Activated naive CD4-positive, alpha-beta T cell treated with anti-CD3 and anti-CD28 coated beads for 36 hours (primary cell): Measurements from ENCODE around the gene TAPBP. TPM values are rescaled to one million over a fixed set of nuclear protein-coding genes. Genes with fewer than 3 reads are reported as not detected.

Experiments used
- CTCF ChIA-PET: fragments of 350-600 bp; sonication (Branson Sonifier 250); formaldehyde crosslinking; loops from one replicate; lab custom pipeline; 2021; ENCODE audit warnings: antibody characterized with exemption; lab: Charles Lee
- DNase-seq: peaks from one replicate; pipeline ENCODE4 v3.0.0-alpha.2; 2020
- H3K27ac Mint-ChIP-seq: one replicate; pipeline ENCODE4 v1.8.0; 2021; ENCODE audit warnings: mild to moderate bottlenecking, mixed read lengths
- H3K27me3 Mint-ChIP-seq: one replicate; pipeline ENCODE4 v1.8.0; 2021; ENCODE audit warnings: low read depth, mixed read lengths
- H3K36me3 Mint-ChIP-seq: one replicate; pipeline ENCODE4 v1.8.0; 2021; ENCODE audit warnings: low read depth, mixed read lengths
- H3K4me1 Mint-ChIP-seq: one replicate; pipeline ENCODE4 v1.8.0; 2021; ENCODE audit warnings: low read depth, mixed read lengths
- H3K4me3 Mint-ChIP-seq: one replicate; pipeline ENCODE4 v1.8.0; 2021; ENCODE audit warnings: mild to moderate bottlenecking, moderate library complexity, mixed read lengths
- H3K9me3 Mint-ChIP-seq: one replicate; pipeline ENCODE4 v1.8.0; 2021; ENCODE audit warnings: mixed read lengths
- intact Hi-C: fragments of 100-400 bp; cut with micrococcal nuclease; formaldehyde crosslinking; loops from one replicate; pipeline ENCODE4 v1.15.1; 2023
- total RNA-seq, 2 experiments: library from RNA; stranded (reverse); gene quantifications; one replicate each; pipeline ENCODE4 v1.2.3, GENCODE V29; 2021

TAPBP gene
- total RNA-seq, 2 experiments from 2014 or later = 184 TPM

- Mint-ChIP-seq H3K4me1 (peaks cover 44% of the 10 kb centered on the region), H3K4me3 (no peak overlapping the region), H3K27me3 (no peaks in the 10 kb centered on the region), H3K9me3 (no peaks in the 10 kb centered on the region), H3K27ac (peak overlapping the region; percentile 65), H3K36me3 (peaks cover 42% of the 10 kb centered on the region)
- intact Hi-C loops = no loop called here
- no peak for DNase-seq
- CTCF ChIA-PET = no interaction called here
Observed at GRCh38 chr6:33304216-33304615, 9.7 kb downstream of the TAPBP start.

GRCh38 chr6:33301877-33302276 is 12.0 kb downstream of the TAPBP start:
- intact Hi-C loops = no loop called here
- DNase-seq = no peak
- CTCF ChIA-PET = interaction anchor here (1.9 kb wide), 1 partner anchor 9 kb away, joined by 5 read pairs; no protein-coding TSS in a partner anchor
- H3K9me3 Mint-ChIP-seq = no peaks in the 10 kb centered on the region
- H3K4me3 Mint-ChIP-seq = no peak overlapping the region
- H3K36me3 Mint-ChIP-seq = peaks cover 33% of the 10 kb centered on the region
- H3K27me3 Mint-ChIP-seq = no peaks in the 10 kb centered on the region
- no peak overlapping the region for H3K27ac Mint-ChIP-seq
- H3K4me1 Mint-ChIP-seq = peaks cover 44% of the 10 kb centered on the region

GRCh38 chr6:33299237-33299944 is 14.5 kb downstream of the TAPBP start:
- peak overlapping the region; percentile 85 for H3K4me3 Mint-ChIP-seq
- intact Hi-C loops = loop anchor here (1.0 to 2.0 kb wide), 8 partner anchors 15 to 111 kb away; partner anchors contain the start of genes B3GALT4, PHF1, RXRB and SLC39A7
- H3K27ac Mint-ChIP-seq = peak overlapping the region; percentile 98
- no peaks in the 10 kb centered on the region for H3K9me3 Mint-ChIP-seq
- H3K4me1 Mint-ChIP-seq = peaks cover 29% of the 10 kb centered on the region
- H3K36me3 Mint-ChIP-seq = peaks cover 26% of the 10 kb centered on the region
- no peaks in the 10 kb centered on the region for H3K27me3 Mint-ChIP-seq
- peak; percentile 96 for DNase-seq
- CTCF ChIA-PET = interaction anchor here (0.6 to 1.7 kb wide), 8 partner anchors 10 to 49 kb away, joined by 3 to 13 read pairs (median 4); partner anchors contain the start of genes RPS18, VPS52 and WDR46

- CTCF ChIA-PET = interaction anchor here (0.6 to 1.7 kb wide), 7 partner anchors 10 to 49 kb away, joined by 3 to 13 read pairs (median 4); partner anchors contain the start of genes RPS18, VPS52 and WDR46
- H3K27me3 Mint-ChIP-seq = no peaks in the 10 kb centered on the region
- H3K36me3 Mint-ChIP-seq = peaks cover 24% of the 10 kb centered on the region
- H3K4me1 Mint-ChIP-seq = peaks cover 28% of the 10 kb centered on the region
- peak; percentile 77 for DNase-seq
- H3K27ac Mint-ChIP-seq = peak within 1 kb of the TSS; percentile 98
- peak within 1 kb of the TSS; percentile 85 for H3K4me3 Mint-ChIP-seq
- no peaks in the 10 kb centered on the region for H3K9me3 Mint-ChIP-seq
- intact Hi-C loops = loop anchor here (1.0 to 2.0 kb wide), 9 partner anchors 10 to 112 kb away; partner anchors contain the start of genes B3GALT4, PFDN6, PHF1 and RXRB
Observed at GRCh38 chr6:33298773-33299236, 15.1 kb downstream of the TAPBP start, which contains the start of gene RGL2. TSS of gene RGL2 (minus strand) at chr6:33298942. CDS start at chr6:33298610, 332 bp downstream.

GRCh38 chr6:33297956-33298772 is 15.7 kb downstream of the TAPBP start:
- CTCF ChIA-PET = interaction anchor here (1.0 to 1.7 kb wide), 4 partner anchors 13 to 46 kb away, joined by 4 to 13 read pairs (median 5); partner anchors contain the start of genes RPS18 and VPS52
- H3K27ac Mint-ChIP-seq = peak overlapping the region; percentile 98
- peak; percentile 74 for DNase-seq
- H3K27me3 Mint-ChIP-seq = no peaks in the 10 kb centered on the region
- no peaks in the 10 kb centered on the region for H3K9me3 Mint-ChIP-seq
- H3K4me3 Mint-ChIP-seq = peak overlapping the region; percentile 85
- intact Hi-C loops = loop anchor here (1.0 to 2.0 kb wide), 3 partner anchors 9 to 113 kb away; partner anchors contain the start of genes PFDN6, PHF1 and WDR46
- peaks cover 21% of the 10 kb centered on the region for H3K36me3 Mint-ChIP-seq
- peaks cover 25% of the 10 kb centered on the region for H3K4me1 Mint-ChIP-seq

GRCh38 chr6:33297406-33297955 is 16.4 kb downstream of the TAPBP start:
- Mint-ChIP-seq H3K4me3 (peak overlapping the region; percentile 32), H3K9me3 (no peaks in the 10 kb centered on the region), H3K27me3 (no peaks in the 10 kb centered on the region), H3K36me3 (peaks cover 22% of the 10 kb centered on the region), H3K27ac (no peak overlapping the region), H3K4me1 (peaks cover 25% of the 10 kb centered on the region)
- intact Hi-C loops = no loop called here
- CTCF ChIA-PET = interaction anchor here (1.0 kb wide), 1 partner anchor 20 kb away, joined by 4 read pairs; no protein-coding TSS in a partner anchor
- DNase-seq = no peak

GRCh38 chr6:33296797-33297405 is 17.0 kb downstream of the TAPBP start:
- no peak for DNase-seq
- peak overlapping the region; percentile 4 for H3K27ac Mint-ChIP-seq
- no peaks in the 10 kb centered on the region for H3K9me3 Mint-ChIP-seq
- H3K4me1 Mint-ChIP-seq = peaks cover 25% of the 10 kb centered on the region
- no peaks in the 10 kb centered on the region for H3K27me3 Mint-ChIP-seq
- CTCF ChIA-PET = no interaction called here
- no peak overlapping the region for H3K4me3 Mint-ChIP-seq
- H3K36me3 Mint-ChIP-seq = peaks cover 19% of the 10 kb centered on the region
- intact Hi-C loops = no loop called here

GRCh38 chr6:33295621-33296369 is 18.1 kb downstream of the TAPBP start:
- no peak for DNase-seq
- CTCF ChIA-PET = no interaction called here
- no peak overlapping the region for H3K27ac Mint-ChIP-seq
- H3K36me3 Mint-ChIP-seq = peaks cover 23% of the 10 kb centered on the region
- H3K4me3 Mint-ChIP-seq = no peak overlapping the region
- H3K27me3 Mint-ChIP-seq = no peaks in the 10 kb centered on the region
- H3K4me1 Mint-ChIP-seq = peaks cover 27% of the 10 kb centered on the region
- no peaks in the 10 kb centered on the region for H3K9me3 Mint-ChIP-seq
- intact Hi-C loops = no loop called here

GRCh38 chr6:33294086-33294823 is 19.6 kb downstream of the TAPBP start:
- DNase-seq = no peak
- Mint-ChIP-seq H3K9me3 (no peaks in the 10 kb centered on the region), H3K27me3 (no peaks in the 10 kb centered on the region), H3K4me1 (peaks cover 28% of the 10 kb centered on the region), H3K27ac (no peak overlapping the region), H3K4me3 (no peak overlapping the region), H3K36me3 (peaks cover 10% of the 10 kb centered on the region)
- CTCF ChIA-PET = no interaction called here
- intact Hi-C loops = no loop called here

- Mint-ChIP-seq H3K36me3 (peaks cover 12% of the 10 kb centered on the region), H3K27ac (peak overlapping the region; percentile 28), H3K4me1 (peaks cover 33% of the 10 kb centered on the region), H3K4me3 (no peak overlapping the region), H3K27me3 (no peaks in the 10 kb centered on the region), H3K9me3 (no peaks in the 10 kb centered on the region)
- intact Hi-C loops = no loop called here
- DNase-seq = no peak
- CTCF ChIA-PET = interaction anchor here (0.6 kb wide), 1 partner anchor 14 kb away, joined by 3 read pairs; no protein-coding TSS in a partner anchor
Observed at GRCh38 chr6:33292996-33293682, 20.7 kb downstream of the TAPBP start.
